ENCODE data around the gene GNAI2. TPM values are rescaled to one million over a fixed set of nuclear protein-coding genes. Genes with fewer than 3 reads are reported as not detected.

Gene GNAI2
- polyA plus RNA-seq, 1 donor (not counting 4 experiments of a cell fraction or from before 2014, with no cell fraction given): 268 TPM

DNA sequence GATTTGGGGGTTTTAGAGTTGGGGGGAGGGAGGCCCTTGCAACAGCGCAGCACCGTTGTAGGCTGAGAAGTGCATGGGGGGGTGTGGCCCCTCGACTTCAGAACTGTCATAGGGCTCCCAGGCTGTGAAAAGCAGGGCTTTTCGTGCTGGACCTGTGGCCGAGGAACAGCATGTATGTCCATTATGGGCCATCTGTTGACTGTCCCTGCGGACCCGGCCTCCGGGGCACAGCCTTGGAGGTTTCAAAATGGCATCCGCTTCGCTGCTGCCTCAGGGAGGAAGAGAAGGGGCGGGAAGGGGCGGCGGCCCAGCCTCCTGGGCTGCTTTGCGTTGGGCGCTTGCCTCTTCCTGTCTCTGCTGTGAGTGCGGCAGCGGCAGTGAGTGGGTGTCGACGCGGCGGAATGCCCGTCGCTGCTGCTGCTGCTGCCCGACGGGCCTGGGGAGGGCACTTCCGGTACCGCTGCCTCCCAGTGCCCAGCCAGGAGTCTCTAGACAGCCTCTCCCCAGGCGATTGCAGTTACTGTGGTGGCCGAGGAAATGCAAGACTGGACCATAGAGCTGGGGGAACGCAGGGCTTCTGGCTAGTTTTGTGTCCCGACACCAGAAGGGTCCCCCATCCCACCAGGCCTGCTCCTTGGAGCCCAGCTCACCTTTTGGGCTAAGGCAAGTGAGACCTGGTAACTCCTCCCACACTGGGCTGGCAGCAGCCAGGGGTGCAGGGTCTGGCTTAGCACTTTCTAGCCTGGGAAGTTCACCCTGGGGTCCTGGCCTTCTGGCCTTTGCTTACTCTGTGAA lies 1.9 kb downstream of the GNAI2 start:
- Histone ChIP-seq H3K27ac (ENCODE audit: control insufficient read depth, insufficient read depth, low read length) (peak overlapping the region; percentile 76), H3K79me2 (ENCODE audit: control insufficient read depth, insufficient read depth, low read length) (peaks cover 68% of the 10 kb centered on the region), H3K9me3 (ENCODE audit: control insufficient read depth, low read depth, low read length) (no peaks in the 10 kb centered on the region), H3K4me2 (ENCODE audit: control insufficient read depth, extremely low read depth, insufficient read depth, low read depth, low read length) (peak overlapping the region; percentile 98), H3K9me1 (ENCODE audit: control insufficient read depth, extremely low read depth, insufficient read depth, low read length) (peaks cover 3% of the 10 kb centered on the region), H3K27me3 (ENCODE audit: control insufficient read depth, extremely low read depth, insufficient read depth, low read length) (no peaks in the 10 kb centered on the region), H3K9ac (ENCODE audit: control insufficient read depth, extremely low read depth, insufficient read depth, low read length) (peak overlapping the region; percentile 88), H3K4me3 (ENCODE audit: control insufficient read depth in 2 of 3, extremely low read depth in 1 of 3, insufficient read depth in 2 of 3, low read depth in 1 of 3, low read length in 3 of 3) (peak overlapping the region; percentile 76 to 98 (median 97)), H4K20me1 (ENCODE audit: control insufficient read depth, extremely low read depth, insufficient read depth, low read length) (peaks cover 14% of the 10 kb centered on the region), H3K4me1 (ENCODE audit: control insufficient read depth, extremely low read depth, insufficient read depth, low read length) (peaks cover 39% of the 10 kb centered on the region), H3K36me3 (ENCODE audit: control insufficient read depth in 2 of 2, extremely low read depth in 1 of 2, insufficient read depth in 2 of 2, low read length in 2 of 2) (peaks cover 11 to 12% of the 10 kb centered on the region in 2 experiments), H2AFZ (ENCODE audit: control insufficient read depth, low read length) (peak overlapping the region; percentile 49)
- TF ChIP-seq, protein P1, sequence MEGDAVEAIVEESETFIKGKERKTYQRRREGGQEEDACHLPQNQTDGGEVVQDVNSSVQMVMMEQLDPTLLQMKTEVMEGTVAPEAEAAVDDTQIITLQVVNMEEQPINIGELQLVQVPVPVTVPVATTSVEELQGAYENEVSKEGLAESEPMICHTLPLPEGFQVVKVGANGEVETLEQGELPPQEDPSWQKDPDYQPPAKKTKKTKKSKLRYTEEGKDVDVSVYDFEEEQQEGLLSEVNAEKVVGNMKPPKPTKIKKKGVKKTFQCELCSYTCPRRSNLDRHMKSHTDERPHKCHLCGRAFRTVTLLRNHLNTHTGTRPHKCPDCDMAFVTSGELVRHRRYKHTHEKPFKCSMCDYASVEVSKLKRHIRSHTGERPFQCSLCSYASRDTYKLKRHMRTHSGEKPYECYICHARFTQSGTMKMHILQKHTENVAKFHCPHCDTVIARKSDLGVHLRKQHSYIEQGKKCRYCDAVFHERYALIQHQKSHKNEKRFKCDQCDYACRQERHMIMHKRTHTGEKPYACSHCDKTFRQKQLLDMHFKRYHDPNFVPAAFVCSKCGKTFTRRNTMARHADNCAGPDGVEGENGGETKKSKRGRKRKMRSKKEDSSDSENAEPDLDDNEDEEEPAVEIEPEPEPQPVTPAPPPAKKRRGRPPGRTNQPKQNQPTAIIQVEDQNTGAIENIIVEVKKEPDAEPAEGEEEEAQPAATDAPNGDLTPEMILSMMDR (optimal IDR thresholded peaks at IDR 0.05 in 1 of 3, IDR thresholded peaks at IDR 0.05 in 1 of 3, conservative IDR thresholded peaks at IDR 0.05 in 1 of 3; ENCODE audit: extremely low read depth in 1 of 3, insufficient read depth in 2 of 3, low read length in 3 of 3): peak in 1 of 3 experiments; percentile 6
- no peak for TF ChIP-seq EZH2 (IDR thresholded peaks at IDR 0.05; ENCODE audit: low read length)
- FAIRE-seq: peak; percentile 69
- no peak for DNase-seq (ENCODE audit: low read depth, low spot score)
- dilution Hi-C loops (cut with MboI; ENCODE audit: extremely low pct_ligation_motif_present, low sequenced_read_pairs): no loop called here

DNA sequence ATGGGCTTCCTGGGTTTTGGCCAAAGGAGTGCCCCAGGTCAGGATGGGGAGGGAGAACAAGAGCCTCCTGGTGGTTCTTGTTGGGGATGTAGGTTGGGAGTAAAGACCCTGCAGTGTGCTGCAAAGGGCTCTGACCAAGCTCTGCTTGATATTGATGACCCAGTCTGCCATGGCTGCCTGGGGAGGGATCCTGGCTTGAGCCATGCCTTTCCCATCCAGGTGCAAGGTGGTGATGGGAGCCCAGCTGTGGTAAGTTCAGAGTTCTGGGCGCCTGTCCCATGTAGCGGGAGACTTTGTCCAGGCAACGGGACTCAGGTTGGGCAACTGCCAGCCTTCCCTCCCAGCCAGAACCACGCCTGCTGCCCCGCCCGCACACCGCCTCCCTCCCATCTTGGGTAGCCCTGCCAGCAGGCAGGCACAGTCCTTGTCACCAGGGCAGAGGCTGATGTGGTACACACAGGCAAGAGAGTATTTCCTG lies 2.6 kb downstream of the GNAI2 start:
- Histone ChIP-seq H3K27ac (ENCODE audit: control insufficient read depth, insufficient read depth, low read length) (peak overlapping the region; percentile 60), H3K9ac (ENCODE audit: control insufficient read depth, extremely low read depth, insufficient read depth, low read length) (peak overlapping the region; percentile 88), H3K79me2 (ENCODE audit: control insufficient read depth, insufficient read depth, low read length) (peaks cover 74% of the 10 kb centered on the region), H3K4me3 (ENCODE audit: control insufficient read depth in 2 of 3, extremely low read depth in 1 of 3, insufficient read depth in 2 of 3, low read depth in 1 of 3, low read length in 3 of 3) (peak overlapping the region; percentile 76 to 98 (median 97)), H3K36me3 (ENCODE audit: control insufficient read depth in 2 of 2, extremely low read depth in 1 of 2, insufficient read depth in 2 of 2, low read length in 2 of 2) (peaks cover 13% of the 10 kb centered on the region in 2 experiments), H3K9me3 (ENCODE audit: control insufficient read depth, low read depth, low read length) (no peaks in the 10 kb centered on the region), H2AFZ (ENCODE audit: control insufficient read depth, low read length) (no peak overlapping the region), H3K4me1 (ENCODE audit: control insufficient read depth, extremely low read depth, insufficient read depth, low read length) (peaks cover 43% of the 10 kb centered on the region), H3K4me2 (ENCODE audit: control insufficient read depth, extremely low read depth, insufficient read depth, low read depth, low read length) (peak overlapping the region; percentile 98), H4K20me1 (ENCODE audit: control insufficient read depth, extremely low read depth, insufficient read depth, low read length) (peaks cover 14% of the 10 kb centered on the region), H3K9me1 (ENCODE audit: control insufficient read depth, extremely low read depth, insufficient read depth, low read length) (peaks cover 3% of the 10 kb centered on the region), H3K27me3 (ENCODE audit: control insufficient read depth, extremely low read depth, insufficient read depth, low read length) (no peaks in the 10 kb centered on the region)
- peak; percentile 61 for FAIRE-seq
- DNase-seq (ENCODE audit: low read depth, low spot score): no peak
- no peak for TF ChIP-seq EZH2 (IDR thresholded peaks at IDR 0.05; ENCODE audit: low read length)
- TF ChIP-seq, protein P1 (optimal IDR thresholded peaks at IDR 0.05 in 1 of 3, IDR thresholded peaks at IDR 0.05 in 1 of 3, conservative IDR thresholded peaks at IDR 0.05 in 1 of 3; ENCODE audit: extremely low read depth in 1 of 3, insufficient read depth in 2 of 3, low read length in 3 of 3): no peak
- dilution Hi-C loops (cut with MboI; ENCODE audit: extremely low pct_ligation_motif_present, low sequenced_read_pairs): no loop called here
